Adrenal gland (tissue), 5 donors: ENCODE results near the gene MAML3.

Experiments
- POLR2A ChIP-seq, 2 donors: fragments of 450-650 bp; IDR thresholded peaks; one replicate each; pipeline ENCODE4 v1.6.1; 2017; ENCODE audit warnings: antibody characterized with exemption in 2 of 2, mild to moderate bottlenecking in 2 of 2, moderate library complexity in 1 of 2
- TF ChIP-seq, protein P1 (sequence below), 6 experiments: fragments of 450-650 bp in 4 of 6; fragments of 200-600 bp in 2 of 6; sonication (generic) in 1 of 6; IDR thresholded peaks; 1 replicate in 5 of 6; 2 replicates in 1 of 6; pipeline versions ENCODE4 v1.5.1 to v1.8.0; 2016 to 2021; ENCODE audit warnings: antibody characterized with exemption in 6 of 6, mild to moderate bottlenecking in 2 of 6, moderate library complexity in 1 of 6
- donor health status: DM: no; HTN: no; CAD: no.

DNA sequence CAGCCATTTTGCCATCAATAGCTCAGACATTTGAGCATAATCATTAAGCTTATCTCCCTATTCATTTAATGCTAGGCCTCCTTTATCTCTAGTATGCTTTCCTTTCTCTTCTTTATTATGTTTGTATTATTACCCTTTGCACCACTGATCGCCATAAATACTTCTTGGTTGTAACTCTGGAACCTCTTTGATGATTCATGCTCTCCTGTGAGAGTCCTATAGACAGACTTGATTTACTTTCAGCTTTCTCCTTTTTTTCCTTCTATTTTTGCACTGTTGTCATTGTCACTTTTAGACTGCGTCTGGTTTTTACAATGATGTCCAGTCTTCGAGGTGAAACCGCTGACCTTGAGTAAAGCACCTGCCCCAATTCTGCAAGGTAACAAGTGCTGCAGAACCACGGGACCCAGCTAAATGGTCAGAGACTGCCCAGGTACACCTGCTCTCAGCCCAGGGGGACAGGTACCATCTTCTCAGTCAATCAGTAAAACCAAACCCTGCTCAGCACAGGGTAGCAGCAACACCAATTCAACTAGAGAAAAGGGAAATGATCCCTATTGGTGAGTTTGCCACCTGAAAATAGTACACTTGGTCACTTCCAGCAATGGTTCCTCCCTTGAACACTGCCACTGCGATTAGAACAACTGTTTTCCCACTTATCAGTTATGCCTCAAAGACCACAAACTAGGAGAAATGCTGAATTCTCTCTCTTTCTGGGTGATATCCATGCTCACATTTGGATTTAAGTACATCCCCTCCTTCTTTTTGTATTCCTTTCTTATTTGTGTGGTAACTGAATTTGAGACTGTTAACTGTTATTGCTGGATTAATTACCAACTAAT is 125.1 kb downstream of the MAML3 start:
- TF ChIP-seq, protein P1, sequence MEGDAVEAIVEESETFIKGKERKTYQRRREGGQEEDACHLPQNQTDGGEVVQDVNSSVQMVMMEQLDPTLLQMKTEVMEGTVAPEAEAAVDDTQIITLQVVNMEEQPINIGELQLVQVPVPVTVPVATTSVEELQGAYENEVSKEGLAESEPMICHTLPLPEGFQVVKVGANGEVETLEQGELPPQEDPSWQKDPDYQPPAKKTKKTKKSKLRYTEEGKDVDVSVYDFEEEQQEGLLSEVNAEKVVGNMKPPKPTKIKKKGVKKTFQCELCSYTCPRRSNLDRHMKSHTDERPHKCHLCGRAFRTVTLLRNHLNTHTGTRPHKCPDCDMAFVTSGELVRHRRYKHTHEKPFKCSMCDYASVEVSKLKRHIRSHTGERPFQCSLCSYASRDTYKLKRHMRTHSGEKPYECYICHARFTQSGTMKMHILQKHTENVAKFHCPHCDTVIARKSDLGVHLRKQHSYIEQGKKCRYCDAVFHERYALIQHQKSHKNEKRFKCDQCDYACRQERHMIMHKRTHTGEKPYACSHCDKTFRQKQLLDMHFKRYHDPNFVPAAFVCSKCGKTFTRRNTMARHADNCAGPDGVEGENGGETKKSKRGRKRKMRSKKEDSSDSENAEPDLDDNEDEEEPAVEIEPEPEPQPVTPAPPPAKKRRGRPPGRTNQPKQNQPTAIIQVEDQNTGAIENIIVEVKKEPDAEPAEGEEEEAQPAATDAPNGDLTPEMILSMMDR (IDR thresholded peaks at IDR 0.05) = no peak
- no peak for TF ChIP-seq POLR2A (IDR thresholded peaks at IDR 0.05)
